Astrocyte of the spinal cord (primary cell): Measurements from ENCODE around the gene SELP.

ENCODE experiments used
- DNase-seq: peaks from one replicate; pipeline ENCODE4 v3.0.0; 2011; ENCODE audit warnings: low read depth, low spot score
- H3K4me3 ChIP-seq: 2 replicates; pipeline ENCODE4 v1.5.1; 2011; ENCODE audit warnings: low read depth, mild to moderate bottlenecking, low read length, moderate library complexity
- CTCF ChIP-seq: IDR thresholded peaks from 2 replicates; pipeline ENCODE4 v1.5.1; 2012; ENCODE audit warnings: low read depth, mild to moderate bottlenecking, low read length, inconsistent platforms
- in situ Hi-C: cut with HindIII; loops from 2 replicates; pipeline ENCODE4 v1.10.0; 2017; ENCODE audit warnings: low sequenced_read_pairs

The SELP gene

DNA sequence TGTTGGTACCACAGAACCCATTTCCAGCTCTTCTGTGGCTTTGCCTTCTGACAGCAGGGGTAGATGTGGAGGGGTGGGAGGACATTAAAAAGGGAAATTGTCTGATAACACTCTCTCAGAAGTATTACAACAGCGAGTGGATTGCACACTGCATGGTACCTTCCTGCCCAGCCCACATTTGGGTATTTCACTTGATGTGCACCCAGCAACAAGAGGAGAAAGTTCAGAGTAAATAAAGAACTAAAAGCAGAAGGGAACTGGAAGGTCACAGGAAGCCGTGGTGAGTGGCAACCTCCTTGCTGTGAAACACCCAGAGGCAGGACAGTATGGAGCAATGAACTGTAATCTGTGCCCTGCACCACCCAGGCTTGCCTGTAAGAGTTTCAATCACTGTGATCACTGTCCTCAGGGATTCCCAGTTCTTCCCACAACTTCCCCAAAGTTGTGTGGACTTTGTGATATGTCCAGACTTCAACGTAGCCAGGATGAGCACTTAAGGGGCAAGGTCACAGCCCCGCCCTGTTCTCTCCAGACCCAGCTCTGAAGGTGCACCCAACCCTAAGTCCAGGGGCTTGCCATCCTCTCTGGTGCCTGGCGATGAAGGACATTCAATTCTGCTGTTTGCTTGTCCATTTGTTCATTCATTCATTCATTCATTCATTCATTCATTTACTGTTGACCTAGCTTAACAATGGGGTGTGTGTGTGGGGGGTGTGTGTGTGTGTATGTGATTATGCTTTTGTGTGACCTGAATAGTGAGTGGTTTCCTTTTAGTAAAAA, 25.0 kb downstream of the SELP start:
- TF ChIP-seq CTCF = no peak
- H3K4me3 ChIP-seq = no peak overlapping the region
- in situ Hi-C loops = no loop called here
- no peak for DNase-seq

- TF ChIP-seq CTCF = peak; percentile 32
- in situ Hi-C loops = no loop called here
- DNase-seq = peak; percentile 26
- no peak overlapping the region for H3K4me3 ChIP-seq
These were observed 28.6 kb downstream of the SELP start for GRCh38 chr1:169601096-169601881.

DNA sequence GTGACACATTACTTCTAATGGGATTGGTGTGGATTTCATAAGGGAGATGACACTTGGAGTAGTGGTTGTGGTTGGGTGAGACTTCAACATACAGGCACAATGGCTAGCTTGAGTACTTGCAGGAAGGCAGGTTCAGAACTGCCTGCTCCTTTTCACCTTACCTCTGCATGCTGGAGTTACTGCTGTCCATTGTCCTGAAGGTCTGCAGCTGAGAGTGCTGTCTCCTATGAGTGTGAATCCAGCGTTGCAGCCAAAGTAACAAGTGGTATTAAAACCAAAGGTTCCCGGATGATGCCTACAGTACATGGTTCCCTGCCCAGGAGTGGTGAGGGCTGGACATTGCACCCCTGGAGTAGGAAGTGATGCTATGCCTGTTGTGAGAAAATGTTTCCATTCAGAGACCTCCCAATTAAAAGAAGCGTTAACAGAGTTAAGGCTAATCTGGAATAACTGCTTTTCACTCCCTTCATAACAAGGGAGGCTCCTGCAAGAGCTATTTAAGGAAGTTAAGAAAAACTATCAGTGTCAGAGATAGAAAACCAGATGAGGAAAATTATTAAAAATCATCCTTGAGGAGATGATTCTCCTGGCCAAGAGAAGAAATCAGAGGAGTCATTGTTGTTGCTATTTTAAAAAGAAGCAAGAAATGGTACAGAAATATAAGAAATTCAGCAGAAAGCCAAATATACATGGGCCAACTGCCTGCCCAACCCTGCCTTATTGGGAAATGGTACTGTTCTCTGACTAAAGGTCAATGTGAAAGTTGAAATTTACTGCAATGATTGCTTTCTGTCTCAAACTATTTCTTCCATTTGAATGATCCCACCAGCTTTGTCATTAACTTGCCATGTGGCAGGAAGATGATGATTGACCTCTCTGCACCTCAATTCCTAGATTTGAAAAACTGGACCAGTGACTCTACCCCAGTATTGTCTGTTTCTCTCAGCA, 33.9 kb downstream of the SELP start:
- in situ Hi-C loops = no loop called here
- DNase-seq = peak; percentile 38
- no peak overlapping the region for H3K4me3 ChIP-seq
- TF ChIP-seq CTCF = no peak

DNA sequence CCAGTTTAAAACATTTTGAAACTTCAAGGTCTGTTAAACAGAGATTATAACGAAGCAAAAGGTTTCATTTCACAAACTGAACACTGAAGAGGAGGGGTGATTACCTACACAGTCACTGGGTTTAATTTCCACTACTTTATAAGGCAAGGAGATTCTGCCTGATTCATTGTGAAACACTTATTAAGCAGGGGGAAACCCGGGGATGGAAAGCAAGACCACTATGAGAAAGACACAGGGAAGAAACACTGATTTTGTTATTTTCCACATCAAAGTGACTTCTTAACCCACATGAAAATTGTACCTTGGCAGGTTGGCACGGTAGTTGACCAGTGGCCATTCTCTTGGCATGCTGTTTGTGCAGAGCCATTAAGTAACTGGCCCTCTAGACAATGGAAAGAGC, 35.5 kb downstream of the SELP start:
- in situ Hi-C loops = no loop called here
- no peak for DNase-seq
- H3K4me3 ChIP-seq = no peak overlapping the region
- no peak for TF ChIP-seq CTCF

- no peak for DNase-seq
- H3K4me3 ChIP-seq = no peak overlapping the region
- in situ Hi-C loops = no loop called here
- TF ChIP-seq CTCF = no peak
These were observed 39.0 kb downstream of the SELP start for GRCh38 chr1:169590932-169591331.
